A549 (cell line): ENCODE data around the gene SLC9A9.

ENCODE experiments used
- CBX2 ChIP-seq: fragments of 200-600 bp; sonication (generic); IDR thresholded peaks from 2 replicates; pipeline ENCODE4 v1.6.1; 2016; ENCODE audit warnings: low read depth, mild to moderate bottlenecking, borderline replicate concordance
- CBX8 ChIP-seq: fragments of 200-600 bp; sonication (generic); IDR thresholded peaks from 2 replicates; pipeline ENCODE4 v1.6.1; 2016
- EP300 ChIP-seq, 2 experiments: fragments of >200 bp; sonication (Bioruptor Twin); formaldehyde crosslinking; IDR thresholded peaks; 2 replicates in 1 of 2; 3 replicates in 1 of 2; pipeline ENCODE4 v1.6.1; 2016 to 2017
- FOSL2 ChIP-seq, 2 experiments: fragments of 450-650 bp in 1 of 2; fragments of >200 bp in 1 of 2; sonication (Bioruptor Twin) in 1 of 2; formaldehyde crosslinking; IDR thresholded peaks; 2 replicates each; pipeline versions ENCODE4 v1.5.0 to v1.6.1; 2016 to 2020; ENCODE audit warnings: mild to moderate bottlenecking in 1 of 2, moderate library complexity in 1 of 2
- MYC ChIP-seq: IDR thresholded peaks from 2 replicates; pipeline ENCODE4 v1.6.1; 2012; ENCODE audit warnings: mild to moderate bottlenecking, inconsistent platforms, low read length, improper control_type of control experiment, borderline replicate concordance
- RARB ChIP-seq: fragments of 250-450 bp; sonication (Bioruptor Pico); IDR thresholded peaks from 2 replicates; pipeline ENCODE4 v1.8.0; 2021; ENCODE audit warnings: mild to moderate bottlenecking, moderate library complexity
- ZFP36 ChIP-seq: fragments of 450-650 bp; IDR thresholded peaks from 2 replicates; pipeline ENCODE4 v1.6.1; 2014; ENCODE audit warnings: borderline replicate concordance; ENCODE audit not compliant: partially characterized antibody
- TF ChIP-seq, protein P1 (sequence below): fragments of 200-600 bp; sonication (generic); IDR thresholded peaks from 2 replicates; pipeline ENCODE4 v1.6.1; 2016; ENCODE audit warnings: antibody characterized with exemption, mild to moderate bottlenecking, moderate library complexity
- TF ChIP-seq, protein P2 (sequence below): fragments of >200 bp; sonication (Bioruptor Twin); formaldehyde crosslinking; IDR thresholded peaks from 3 replicates; pipeline ENCODE4 v1.5.1; 2016
- TF ChIP-seq, protein P3 (sequence below): fragments of >200 bp; sonication (Bioruptor Twin); formaldehyde crosslinking; IDR thresholded peaks from 3 replicates; pipeline ENCODE4 v1.6.1; 2016
- TF ChIP-seq, protein P4 (sequence below): fragments of 250-450 bp; sonication (Bioruptor Pico); IDR thresholded peaks from 2 replicates; pipeline ENCODE4 v1.5.0; 2021; ENCODE audit warnings: mild to moderate bottlenecking, moderate library complexity, borderline replicate concordance

DNA sequence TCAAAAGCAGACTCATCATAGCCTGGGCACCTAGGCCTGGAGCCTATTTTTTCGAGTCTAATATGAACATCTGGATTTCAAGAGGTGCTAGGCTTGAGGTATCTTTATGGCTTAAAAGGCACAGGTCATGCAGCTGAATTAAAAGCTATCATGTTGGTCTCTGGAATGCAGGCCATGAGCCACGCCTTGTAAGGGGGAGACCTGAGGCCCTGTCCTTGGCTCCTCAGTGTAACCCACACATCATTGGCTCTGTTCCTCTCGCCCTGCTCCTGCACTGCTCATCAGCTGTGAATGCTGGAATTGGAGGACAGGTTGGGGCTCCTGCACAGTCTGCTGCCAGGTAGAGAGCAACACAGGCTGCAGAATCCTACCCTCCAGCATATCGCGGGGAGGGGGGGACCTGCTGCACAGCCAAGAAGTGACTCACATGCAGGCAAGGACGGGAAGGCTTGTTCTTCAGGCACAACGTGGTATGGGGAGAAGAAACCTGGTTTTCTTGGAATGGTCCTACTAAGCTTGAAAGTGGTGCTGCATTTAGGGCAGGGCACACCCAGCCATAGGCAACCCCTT, 582.7 kb downstream of the SLC9A9 start:
- TF ChIP-seq, protein P1, sequence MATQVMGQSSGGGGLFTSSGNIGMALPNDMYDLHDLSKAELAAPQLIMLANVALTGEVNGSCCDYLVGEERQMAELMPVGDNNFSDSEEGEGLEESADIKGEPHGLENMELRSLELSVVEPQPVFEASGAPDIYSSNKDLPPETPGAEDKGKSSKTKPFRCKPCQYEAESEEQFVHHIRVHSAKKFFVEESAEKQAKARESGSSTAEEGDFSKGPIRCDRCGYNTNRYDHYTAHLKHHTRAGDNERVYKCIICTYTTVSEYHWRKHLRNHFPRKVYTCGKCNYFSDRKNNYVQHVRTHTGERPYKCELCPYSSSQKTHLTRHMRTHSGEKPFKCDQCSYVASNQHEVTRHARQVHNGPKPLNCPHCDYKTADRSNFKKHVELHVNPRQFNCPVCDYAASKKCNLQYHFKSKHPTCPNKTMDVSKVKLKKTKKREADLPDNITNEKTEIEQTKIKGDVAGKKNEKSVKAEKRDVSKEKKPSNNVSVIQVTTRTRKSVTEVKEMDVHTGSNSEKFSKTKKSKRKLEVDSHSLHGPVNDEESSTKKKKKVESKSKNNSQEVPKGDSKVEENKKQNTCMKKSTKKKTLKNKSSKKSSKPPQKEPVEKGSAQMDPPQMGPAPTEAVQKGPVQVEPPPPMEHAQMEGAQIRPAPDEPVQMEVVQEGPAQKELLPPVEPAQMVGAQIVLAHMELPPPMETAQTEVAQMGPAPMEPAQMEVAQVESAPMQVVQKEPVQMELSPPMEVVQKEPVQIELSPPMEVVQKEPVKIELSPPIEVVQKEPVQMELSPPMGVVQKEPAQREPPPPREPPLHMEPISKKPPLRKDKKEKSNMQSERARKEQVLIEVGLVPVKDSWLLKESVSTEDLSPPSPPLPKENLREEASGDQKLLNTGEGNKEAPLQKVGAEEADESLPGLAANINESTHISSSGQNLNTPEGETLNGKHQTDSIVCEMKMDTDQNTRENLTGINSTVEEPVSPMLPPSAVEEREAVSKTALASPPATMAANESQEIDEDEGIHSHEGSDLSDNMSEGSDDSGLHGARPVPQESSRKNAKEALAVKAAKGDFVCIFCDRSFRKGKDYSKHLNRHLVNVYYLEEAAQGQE: no peak
- TF ChIP-seq, protein P2, sequence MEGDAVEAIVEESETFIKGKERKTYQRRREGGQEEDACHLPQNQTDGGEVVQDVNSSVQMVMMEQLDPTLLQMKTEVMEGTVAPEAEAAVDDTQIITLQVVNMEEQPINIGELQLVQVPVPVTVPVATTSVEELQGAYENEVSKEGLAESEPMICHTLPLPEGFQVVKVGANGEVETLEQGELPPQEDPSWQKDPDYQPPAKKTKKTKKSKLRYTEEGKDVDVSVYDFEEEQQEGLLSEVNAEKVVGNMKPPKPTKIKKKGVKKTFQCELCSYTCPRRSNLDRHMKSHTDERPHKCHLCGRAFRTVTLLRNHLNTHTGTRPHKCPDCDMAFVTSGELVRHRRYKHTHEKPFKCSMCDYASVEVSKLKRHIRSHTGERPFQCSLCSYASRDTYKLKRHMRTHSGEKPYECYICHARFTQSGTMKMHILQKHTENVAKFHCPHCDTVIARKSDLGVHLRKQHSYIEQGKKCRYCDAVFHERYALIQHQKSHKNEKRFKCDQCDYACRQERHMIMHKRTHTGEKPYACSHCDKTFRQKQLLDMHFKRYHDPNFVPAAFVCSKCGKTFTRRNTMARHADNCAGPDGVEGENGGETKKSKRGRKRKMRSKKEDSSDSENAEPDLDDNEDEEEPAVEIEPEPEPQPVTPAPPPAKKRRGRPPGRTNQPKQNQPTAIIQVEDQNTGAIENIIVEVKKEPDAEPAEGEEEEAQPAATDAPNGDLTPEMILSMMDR: no peak
- TF ChIP-seq MYC (no peak), ZFP36 (no peak), CBX8 (no peak), EP300 (IDR thresholded peaks at IDR 0.05) (no peak), FOSL2 (IDR thresholded peaks at IDR 0.05) (no peak), FOSL2 (CRISPR knock-in tag; IDR thresholded peaks at IDR 0.05) (no peak), RARB (no peak), CBX2 (no peak)
- TF ChIP-seq, protein P3, sequence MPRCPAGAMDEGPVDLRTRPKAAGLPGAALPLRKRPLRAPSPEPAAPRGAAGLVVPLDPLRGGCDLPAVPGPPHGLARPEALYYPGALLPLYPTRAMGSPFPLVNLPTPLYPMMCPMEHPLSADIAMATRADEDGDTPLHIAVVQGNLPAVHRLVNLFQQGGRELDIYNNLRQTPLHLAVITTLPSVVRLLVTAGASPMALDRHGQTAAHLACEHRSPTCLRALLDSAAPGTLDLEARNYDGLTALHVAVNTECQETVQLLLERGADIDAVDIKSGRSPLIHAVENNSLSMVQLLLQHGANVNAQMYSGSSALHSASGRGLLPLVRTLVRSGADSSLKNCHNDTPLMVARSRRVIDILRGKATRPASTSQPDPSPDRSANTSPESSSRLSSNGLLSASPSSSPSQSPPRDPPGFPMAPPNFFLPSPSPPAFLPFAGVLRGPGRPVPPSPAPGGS: no peak
- TF ChIP-seq, protein P4, sequence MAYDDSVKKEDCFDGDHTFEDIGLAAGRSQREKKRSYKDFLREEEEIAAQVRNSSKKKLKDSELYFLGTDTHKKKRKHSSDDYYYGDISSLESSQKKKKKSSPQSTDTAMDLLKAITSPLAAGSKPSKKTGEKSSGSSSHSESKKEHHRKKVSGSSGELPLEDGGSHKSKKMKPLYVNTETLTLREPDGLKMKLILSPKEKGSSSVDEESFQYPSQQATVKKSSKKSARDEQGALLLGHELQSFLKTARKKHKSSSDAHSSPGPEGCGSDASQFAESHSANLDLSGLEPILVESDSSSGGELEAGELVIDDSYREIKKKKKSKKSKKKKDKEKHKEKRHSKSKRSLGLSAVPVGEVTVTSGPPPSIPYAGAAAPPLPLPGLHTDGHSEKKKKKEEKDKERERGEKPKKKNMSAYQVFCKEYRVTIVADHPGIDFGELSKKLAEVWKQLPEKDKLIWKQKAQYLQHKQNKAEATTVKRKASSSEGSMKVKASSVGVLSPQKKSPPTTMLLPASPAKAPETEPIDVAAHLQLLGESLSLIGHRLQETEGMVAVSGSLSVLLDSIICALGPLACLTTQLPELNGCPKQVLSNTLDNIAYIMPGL (CRISPR knock-in tag): no peak
